CD4-positive, alpha-beta T cell treated with Interleukin-17A for 4 hours (primary cell): Measurements from ENCODE around the gene DEFB132.
"Not testable (repeated sequence)": the region's sequence is repeated elsewhere in the genome, so short reads cannot be mapped to it uniquely, and the experiment has no call there.

Experiments
- DNase-seq: peaks from one replicate; pipeline ENCODE4 v3.0.0-alpha.2; 2020; ENCODE audit warnings: mixed read lengths

The DEFB132 gene, protein sequence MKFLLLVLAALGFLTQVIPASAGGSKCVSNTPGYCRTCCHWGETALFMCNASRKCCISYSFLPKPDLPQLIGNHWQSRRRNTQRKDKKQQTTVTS

DNA sequence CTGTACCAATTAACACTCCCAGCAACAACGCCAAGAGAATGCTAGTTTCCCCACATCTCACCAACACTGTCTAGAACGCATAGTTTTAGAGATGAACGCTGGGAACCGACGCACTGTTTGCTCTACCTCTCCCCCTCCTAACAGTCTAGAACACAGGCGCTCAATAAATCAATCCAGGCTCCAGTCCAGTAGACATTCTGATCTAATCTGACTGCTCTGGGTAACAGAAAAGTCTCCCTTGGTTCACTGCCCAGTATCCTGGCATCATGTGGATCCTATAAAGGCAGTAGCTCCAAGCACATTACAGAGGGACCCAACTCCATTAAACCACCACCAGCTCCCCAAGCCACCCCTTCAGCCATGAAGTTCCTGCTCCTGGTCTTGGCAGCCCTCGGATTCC, at the start of gene DEFB132:
Gene DEFB132, plus strand, starts transcription at position 306 of the 400 bp plus-strand sequence. Its CDS starts 55 bp downstream, at position 361.
- no peak for DNase-seq

DNA sequence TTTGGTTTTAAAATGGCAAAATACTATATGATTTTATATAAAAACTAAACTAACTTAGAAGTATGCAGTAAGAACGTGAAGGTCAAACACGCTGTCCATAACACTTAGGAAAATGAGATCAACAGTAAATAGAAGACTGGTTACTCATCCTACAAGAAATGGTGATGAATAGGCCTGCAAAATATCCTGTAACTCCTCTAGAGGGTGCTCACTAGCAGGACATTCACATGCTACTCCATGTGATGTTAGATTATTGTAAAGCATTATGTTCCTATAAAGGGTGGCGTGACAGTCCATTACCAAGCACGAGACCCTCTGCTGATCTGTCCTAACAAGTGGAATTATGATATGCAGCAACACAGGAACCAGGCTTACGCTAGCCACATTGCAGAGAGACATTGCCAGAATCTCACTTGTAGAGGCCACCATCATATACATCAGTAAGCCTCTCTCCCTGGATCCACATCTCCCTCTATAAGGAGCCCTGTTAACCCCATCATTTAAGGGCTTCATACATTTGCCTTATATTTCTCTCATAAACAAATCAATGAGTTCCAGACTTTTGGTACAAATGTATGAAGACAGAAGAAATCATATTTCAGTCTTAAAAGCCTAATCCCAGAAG, 48.5 kb upstream of the DEFB132 start:
- peak; percentile 23 for DNase-seq

DNA sequence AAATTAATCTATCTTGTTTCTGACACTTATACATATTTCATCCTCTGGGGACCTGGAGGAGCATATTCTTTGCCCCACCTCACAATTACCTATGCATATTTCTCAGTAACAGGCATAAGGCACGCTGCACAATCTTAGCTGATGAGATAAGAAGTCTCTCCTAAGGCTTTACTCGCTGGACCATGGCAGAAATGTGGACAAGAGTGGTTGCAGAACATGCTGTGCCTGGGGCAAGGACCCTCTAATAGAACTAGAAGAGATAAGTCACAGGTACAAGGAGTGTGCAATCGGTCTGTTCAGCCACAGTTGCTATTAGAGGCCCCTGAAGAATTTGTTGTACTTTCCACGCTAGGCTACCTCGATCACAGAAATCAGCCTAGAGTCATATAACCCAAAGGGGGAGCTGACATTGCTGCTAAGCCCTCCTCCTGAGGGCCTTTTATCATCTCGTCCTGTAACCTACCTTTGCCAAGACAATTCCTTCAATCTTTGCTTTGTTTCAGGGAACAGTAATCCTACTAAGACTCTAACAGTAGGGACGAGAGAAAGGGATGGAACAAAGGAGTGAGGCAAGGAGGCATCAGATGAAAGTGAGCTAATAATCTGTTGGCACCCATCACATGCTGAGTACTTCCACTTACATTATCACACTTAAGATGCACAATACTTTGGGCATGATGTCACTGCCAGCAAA, 46.6 kb upstream of the DEFB132 start:
- DNase-seq: no peak

DNA sequence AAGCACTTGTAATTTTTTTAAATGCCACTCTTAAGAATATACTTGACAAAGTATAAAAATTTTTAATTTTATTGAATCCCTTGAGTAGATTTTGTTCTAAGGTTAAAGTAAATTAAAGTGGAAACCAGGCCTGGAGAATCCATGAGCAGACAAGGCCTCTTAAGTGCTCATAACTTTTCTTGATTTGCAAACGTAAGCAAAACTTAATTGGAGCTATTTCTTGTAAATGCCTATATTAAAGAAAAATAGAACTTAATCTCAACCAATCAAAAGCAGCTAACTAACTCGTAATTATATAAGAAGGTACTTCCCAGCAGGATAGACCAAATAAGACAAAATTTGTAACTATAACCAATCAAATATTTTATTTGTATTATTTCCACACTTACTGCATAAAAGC, 43.1 kb upstream of the DEFB132 start:
- no peak for DNase-seq

DNA sequence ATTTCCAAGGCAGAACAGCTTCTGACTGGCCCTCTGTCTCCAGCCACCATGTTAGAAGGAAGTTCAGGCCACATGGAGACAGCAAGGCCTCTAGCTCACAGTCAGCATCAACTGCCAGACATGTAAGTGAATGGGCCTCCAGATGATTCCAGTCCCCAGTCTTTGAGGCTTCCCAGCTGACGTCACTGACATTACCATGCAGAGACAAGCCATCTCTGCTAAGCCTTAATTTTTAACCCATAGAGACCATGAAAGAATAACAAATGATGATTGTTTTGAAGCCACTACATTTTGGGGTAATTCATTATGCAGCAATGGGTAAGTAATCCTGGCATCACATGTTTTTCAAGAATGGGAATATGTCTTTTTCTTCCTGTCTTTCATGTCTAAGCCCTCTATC, 41.7 kb upstream of the DEFB132 start:
- no peak for DNase-seq

DNA sequence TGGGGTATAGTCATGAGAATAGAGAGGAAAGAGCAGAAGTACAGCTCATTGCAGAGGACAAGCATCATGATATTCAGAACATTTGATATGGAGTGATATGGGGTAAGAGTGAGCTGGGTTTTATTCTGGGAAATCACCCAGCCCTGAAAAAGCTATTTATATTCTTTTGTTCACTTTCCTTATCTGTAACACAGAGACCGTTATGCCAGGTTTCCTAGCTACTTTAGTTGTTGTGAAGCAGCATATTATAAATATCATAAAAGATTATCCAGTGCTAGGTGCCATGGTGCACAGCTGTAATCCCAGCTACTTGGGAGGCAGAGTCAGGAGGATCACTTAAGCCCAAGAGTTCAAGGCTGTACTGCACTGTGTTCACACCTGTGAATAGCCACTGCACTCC, 40.3 kb upstream of the DEFB132 start:
- DNase-seq: no peak

DNA sequence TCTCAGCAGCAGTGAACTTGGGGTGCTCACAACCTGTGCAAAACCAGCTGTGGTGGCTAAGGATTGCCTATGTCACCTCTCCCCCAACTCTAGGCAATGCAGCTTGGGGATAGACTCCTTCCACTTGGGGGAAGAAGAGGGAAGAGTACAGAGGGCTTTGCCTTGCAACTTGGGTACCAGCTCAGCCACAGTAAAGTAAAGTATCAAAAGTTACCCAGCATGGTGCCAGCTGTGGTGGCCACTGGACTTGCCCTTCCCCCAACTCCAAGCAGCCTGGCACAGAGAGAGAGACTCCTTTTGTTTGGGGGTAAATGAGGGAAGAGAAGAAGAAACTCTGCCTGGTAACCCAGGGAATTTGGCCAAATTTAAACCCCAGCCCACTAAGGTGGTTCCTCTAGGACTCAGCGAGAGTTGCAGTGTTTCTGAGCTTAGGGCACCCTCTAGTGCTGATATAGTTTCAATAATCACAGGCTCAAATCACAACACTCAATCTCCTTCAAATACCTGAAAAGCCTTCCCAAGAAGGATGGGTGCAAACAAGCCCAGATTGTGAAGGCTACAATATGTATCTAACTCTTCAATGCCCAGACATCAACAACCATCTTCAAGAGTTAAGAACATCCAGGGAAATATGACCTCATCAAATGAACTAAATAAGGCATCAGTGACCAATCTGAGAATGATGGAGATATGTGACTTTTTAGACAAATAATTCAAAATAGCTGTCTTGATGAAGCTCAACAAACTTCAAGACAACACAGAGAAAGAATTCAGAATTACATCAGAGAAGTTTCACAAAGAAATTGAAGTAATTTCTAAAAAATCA, 38.0 kb upstream of the DEFB132 start:
- no peak for DNase-seq

DNA sequence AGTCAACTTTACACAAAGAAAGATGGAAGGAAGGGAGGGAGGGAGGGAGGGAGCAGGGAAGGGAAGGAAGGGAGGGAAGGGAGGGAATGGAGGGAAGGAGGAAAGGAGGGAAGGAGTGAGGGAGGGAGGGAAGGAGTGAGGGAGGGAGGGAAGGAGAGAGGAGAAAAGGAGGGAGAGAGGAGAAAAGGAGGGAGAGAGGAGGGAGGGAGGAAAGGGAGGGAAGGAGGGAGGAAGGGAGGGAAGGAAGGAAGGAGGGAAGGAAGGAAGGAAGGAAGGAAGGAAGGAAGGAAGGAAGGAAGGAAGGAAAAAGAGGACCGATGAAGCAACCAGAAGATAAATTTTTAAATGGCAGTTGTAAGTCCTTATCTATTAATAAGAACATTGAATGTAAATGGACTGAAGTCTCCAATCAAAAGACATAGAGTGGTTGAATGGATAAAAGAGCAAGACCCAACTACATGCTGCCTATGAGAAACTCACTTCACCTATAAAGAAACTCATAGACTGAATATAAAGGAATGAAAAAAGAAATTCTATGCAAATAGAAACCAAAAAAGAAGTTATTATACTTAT, 36.2 kb upstream of the DEFB132 start:
- DNase-seq: no peak

DNA sequence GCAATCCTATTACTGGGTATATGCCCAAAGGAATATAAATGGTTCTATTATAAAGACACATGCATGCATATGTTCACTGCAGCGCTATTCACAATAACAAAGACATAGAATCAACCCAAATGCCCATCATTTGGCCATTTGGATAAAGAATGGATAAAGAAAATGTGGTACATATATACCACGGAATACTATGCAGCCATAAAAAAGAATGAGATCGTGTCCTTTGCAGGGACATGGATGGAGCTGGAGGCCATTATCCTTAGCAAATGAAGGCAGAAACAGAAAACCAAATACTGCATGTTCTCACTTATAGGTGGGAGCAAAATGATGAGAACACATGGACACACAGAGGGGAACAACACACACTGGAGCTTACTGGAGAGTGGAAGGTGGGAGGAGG, 31.6 kb upstream of the DEFB132 start:
- not testable (repeated sequence) for DNase-seq

DNA sequence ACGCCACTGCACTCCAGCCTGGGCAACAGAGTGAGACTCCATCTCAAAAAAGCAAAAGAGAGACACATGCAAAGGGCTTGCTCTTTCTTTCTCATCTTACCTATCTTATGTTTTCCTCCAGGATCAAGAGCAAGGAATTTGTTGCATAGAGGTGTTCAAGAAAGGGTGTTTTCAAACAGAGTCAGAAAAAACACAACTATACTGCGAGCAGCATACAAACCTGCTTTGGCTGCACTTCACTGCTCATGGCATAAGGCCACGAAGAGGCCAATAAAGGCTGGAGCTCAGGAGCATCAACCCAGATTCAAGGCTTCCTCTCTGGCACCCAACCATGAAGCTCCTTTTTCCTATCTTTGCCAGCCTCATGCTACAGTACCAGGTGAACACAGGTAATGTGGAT, 30.6 kb upstream of the DEFB132 start, which contains the start of gene DEFB129:
Gene DEFB129, plus strand, starts transcription at position 301 of the 400 bp plus-strand sequence. Its CDS starts 31 bp downstream, at position 332.
- no peak for DNase-seq

DNA sequence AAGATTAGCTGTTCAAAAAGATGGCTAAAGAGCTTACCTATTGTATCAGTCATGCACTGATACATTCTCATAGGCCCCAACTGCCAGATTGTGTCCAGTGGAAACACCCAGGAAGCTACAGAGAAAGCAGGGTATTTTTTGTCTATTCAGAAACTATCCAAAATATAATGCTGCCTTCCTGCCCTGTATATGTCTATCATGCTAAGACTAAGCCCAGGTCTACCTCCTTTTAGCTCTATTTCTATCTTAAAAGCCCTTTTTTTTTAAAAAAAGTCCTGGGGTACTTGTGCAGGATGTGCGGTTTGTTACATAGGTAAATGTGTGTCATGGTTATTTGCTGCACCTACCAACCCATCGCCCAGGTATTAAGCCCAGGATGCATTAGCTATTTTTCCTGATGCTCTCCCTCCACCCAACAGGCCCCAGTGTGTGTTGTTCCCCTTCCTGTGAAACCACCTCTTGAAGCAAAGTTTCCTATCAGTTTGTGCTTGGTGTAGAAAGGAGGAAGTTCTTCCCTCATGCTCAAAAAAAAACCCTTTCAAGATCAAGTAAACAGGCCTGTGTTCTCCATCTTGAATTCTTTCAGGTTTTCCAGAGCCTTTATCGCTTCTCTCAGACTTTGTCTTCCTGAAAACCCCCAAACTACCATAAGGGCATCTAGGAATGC, 30.0 kb upstream of the DEFB132 start:
- DNase-seq: peak; percentile 15

DNA sequence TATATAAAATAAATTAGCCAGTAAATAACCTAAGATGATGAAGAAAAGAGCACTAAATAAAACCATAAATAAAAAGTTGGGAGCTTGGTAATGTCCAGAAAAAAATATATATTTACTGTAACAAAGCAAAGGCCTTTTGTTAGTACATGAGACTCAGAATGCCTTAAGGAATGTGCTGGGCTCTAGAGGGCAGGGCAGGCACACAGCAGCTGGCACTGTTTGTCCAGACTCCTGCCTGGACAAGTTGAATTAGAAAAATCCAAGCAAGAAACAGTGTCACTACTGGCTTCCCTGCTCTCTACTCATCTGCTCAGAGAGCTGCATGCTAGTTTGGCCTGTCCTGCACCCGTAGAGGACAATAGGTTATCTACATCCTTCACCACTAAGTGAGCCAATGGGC, 21.6 kb upstream of the DEFB132 start:
- DNase-seq: no peak

DNA sequence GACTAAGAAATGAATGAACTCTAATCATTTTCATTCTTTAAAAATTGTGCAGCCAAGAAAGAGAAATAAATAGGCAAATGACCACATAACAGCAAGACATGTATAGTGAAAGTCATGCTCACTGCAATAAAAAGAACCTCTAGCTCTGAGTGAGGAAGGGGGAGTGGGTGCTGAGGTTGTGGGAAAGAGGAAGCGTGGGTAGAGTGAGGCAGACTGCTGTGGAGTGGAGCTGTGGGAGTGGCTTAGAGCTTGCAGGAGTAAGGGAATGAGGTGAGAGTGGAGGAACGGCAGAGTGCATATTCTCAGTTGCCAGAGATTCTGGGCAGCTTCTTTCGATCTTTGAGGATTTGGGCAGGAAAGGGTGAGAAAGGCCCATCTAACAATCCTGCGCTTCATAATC, 20.0 kb upstream of the DEFB132 start:
- peak; percentile 37 for DNase-seq

DNA sequence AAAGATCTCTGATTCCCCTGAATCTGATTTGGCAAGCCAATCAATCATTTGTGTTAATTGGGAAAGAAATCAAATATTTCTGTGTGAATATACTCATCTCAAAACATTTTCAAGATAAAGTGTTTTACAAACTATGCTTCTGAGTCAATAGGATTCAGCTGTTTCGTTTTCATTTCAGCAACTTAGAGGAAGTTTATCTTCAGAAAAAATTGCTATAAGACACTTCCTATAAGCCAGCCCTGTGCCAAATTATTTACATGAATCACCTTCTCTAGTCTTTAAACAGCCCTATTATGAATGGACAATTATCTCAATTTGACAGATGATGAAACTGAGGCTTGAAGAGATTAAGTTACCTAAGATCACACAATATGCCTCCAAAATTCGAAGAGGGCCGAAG, 19.6 kb upstream of the DEFB132 start:
- DNase-seq: no peak

DNA sequence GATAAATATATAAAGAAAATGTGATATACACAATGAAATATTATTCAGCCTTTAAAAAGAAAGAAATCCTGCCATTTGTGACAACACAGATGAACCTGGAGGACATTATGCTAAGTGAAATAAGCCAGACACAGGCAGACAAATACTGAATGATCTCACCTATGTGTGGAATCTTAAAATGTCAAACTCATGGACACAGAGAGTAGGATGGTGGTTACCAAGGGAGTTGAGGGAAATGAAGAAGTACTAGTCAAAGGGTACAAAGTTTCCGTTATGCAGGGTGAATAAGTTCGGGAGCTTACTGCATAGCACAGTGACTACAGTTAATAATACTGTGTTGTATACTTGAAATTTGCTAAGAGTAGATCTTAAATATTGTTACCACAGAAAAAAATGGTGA, 14.6 kb upstream of the DEFB132 start:
- no peak for DNase-seq

DNA sequence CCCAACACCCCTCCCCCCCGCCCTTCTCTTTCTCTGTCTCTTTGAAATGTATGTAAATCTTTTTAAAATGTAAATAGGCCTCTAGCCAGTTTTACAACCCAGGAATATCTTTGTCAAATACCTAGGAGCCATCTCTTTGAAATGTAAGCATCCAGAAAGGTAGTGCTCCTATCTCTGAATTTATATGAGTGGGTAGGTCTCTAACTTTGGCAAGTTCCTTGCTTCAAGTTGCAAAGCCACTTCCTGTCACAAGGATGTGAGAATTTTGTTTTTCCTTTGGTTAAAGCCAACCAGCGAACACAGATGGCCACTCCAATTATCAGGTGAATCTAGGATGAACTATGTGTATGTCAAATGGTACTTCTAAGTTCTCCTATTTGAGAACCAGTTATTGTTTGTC, 6.2 kb upstream of the DEFB132 start:
- no peak for DNase-seq

DNA sequence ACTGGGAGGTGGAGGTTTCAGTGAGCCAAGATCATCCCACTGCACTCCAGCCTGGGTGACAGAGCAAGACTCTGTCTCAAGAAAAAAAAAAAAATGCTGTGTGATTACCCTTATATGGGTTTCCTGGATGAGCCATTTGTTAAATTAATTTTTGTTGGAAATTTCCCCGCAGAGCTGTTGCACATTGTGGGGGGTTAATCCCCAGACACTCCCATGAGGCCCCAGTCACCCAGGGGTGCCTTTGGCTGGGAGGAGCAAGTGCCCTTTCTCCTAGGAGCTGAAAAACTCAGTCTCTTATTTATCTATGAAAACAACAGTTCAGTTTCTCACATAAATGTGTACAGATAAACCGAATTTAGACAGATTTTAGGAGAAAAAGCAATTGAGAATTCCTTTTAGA, 4.7 kb upstream of the DEFB132 start:
- DNase-seq: no peak

DNA sequence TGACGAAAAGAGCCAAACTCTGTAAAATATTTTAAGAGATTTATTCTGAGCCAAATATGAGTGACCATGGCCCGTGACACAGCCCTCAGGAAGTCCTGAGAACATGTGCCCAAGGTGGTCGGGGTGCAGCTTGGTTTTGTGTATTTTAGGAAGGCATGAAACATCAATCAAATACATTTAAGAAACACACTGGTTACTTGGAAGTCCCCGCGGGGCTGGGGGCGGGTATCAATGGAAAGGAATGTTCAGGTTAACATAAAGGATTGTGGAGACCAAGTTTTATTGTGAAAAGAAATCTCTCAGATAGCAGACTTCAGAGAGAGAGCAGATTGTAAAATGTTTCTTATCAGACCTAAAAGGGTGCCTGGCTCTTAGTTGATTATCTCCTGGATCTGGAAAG, 4.1 kb upstream of the DEFB132 start:
- DNase-seq: not testable (repeated sequence)

DNA sequence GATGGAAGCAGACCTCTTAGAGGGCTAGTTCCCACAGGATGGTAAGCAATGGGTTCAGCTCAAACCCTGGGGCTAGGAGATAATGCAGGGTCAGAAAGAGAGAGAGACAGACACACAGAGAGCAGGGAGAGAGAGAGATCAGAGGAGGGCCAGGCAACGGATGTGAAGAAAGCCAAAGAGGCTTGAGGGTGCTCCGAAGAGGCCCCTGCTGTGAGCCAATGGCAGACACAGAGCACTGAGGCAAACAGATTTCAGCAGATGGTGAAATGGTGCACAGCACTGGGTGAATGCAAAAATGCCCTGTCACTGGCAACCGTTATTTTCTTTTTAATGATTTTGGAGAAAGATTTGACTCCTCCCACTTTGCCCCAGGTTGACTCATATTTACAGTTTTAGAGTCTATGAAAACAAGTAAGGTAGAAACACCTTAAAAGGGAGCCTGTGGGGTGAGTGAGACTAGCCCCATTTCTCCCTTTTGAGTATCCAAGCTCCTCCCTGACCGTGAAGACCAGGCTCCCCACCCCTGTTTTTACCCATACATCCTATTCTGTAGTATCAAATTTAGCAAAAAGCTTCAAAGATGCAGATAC, 840 bp downstream of the DEFB132 start:
- no peak for DNase-seq

DNA sequence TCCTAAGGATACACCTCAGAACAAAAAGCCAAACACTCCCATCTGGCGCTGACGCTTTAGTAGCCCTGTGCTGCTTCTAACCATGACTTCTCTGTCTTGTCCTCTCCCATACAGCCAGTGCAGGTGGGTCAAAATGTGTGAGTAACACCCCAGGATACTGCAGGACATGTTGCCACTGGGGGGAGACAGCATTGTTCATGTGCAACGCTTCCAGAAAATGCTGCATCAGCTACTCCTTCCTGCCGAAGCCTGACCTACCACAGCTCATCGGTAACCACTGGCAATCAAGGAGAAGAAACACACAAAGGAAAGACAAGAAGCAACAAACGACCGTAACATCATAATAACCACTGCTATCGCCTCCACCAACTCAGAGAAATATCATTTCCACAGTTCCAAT, 1.4 kb downstream of the DEFB132 start:
- peak; percentile 27 for DNase-seq

DNA sequence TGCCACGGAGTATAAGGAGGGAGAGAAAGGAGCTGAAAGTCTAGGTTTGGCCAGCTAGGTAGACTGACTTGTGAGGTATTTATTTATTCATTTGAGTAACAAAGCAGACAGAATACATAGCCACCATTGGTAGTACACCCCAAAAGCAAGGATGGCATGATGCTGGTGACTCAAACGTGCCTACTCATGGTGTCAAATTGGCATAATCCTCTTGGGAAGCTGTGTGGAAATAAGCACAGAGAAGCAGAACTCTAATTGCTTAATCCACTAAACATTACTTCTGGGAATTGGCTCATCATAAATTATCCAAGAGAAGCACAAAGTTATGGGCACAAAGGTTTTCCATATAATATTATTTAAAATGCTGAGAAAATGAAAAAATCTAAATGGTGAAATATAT, 2.5 kb downstream of the DEFB132 start:
- DNase-seq: no peak

DNA sequence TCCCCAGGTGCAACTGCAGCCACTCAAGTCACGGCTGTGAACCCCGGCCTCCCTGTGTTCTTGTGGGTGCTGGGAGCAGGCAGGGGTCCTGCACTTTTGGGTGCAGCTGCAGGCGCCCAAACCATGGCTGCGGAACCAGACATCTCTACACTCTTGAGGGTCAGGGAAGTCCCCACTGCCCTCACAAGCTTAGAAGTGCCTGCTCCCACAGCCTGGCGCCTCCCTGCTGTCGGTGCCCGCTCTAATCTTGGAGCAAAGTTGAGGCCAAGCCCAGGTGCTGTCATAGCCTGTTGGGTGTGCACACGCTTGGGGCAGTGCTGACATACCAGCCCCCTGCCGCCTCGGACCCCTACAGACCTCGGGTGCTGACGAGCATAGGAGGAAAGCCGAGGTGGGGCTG, 6.2 kb downstream of the DEFB132 start:
- DNase-seq: no peak
